Renal cortex interstitium (tissue), 3 donors: Measurements from ENCODE around the gene FBXO9. TPM values are rescaled to one million over a fixed set of nuclear protein-coding genes. Genes with fewer than 3 reads are reported as not detected.

Source experiments
- polyA plus RNA-seq, 3 donors: library from polyadenylated mRNA; unstranded; fragments of 120-200 nt; gene quantifications; one replicate each; pipeline ENCODE4 v1.2.1, GENCODE V29; 2013; ENCODE audit not compliant: insufficient read length in 3 of 3

The FBXO9 gene
- polyA plus RNA-seq, 3 donors: 89.6 to 122 (median 94.2) TPM

Other genes with a start within 250 kb of the FBXO9 start
- not detected for gene GSTA5, start 224.6 kb upstream of the FBXO9 start, polyA plus RNA-seq
- under 1 TPM; 0.37 to 0.83 (median 0.62) TPM for gene GSTA3, start 155.7 kb upstream of the FBXO9 start, polyA plus RNA-seq
- 100 to 1,000 TPM; 101 to 118 (median 109) TPM for gene GSTA4, start 70.1 kb upstream of the FBXO9 start, polyA plus RNA-seq
- gene CILK1, start 3.6 kb upstream of the FBXO9 start, polyA plus RNA-seq: 10 to 100 TPM; 14.8 to 17.8 (median 17.6) TPM
- gene GCM1, start 83.4 kb downstream of the FBXO9 start, polyA plus RNA-seq: under 1 TPM; 0.06 to 0.23 (median 0.08) TPM